Head of caudate nucleus (tissue), 42 donors: ENCODE measurements around the gene U2AF2.

ENCODE experiments used
- DNase-seq, 42 donors: peaks; one replicate each; pipeline versions ENCODE4 v3.0.0 to v3.0.0-alpha.2; 2020 to 2021; ENCODE audit warnings: mixed read lengths in 7 of 42
- intact Hi-C: fragments of 100-400 bp; cut with DNase I; formaldehyde crosslinking; loops from one replicate; pipeline ENCODE4 v1.15.0; 2022

Gene U2AF2

GRCh38 chr19:55620410-55621204 is 34.2 kb upstream of the U2AF2 start:
- DNase-seq, result peak in 1 of 42 donors; percentile 44
- intact Hi-C loops, result no loop called here

- intact Hi-C loops, result no loop called here
- no peak for DNase-seq
These were observed 33.6 kb upstream of the U2AF2 start for GRCh38 chr19:55621205-55621672.

- no peak for DNase-seq
- intact Hi-C loops, result no loop called here
These were observed 33.1 kb upstream of the U2AF2 start for GRCh38 chr19:55621673-55622231.

- intact Hi-C loops, result no loop called here
- DNase-seq, result no peak
These were observed 32.4 kb upstream of the U2AF2 start for GRCh38 chr19:55622242-55622969.

GRCh38 chr19:55623130-55623529 is 31.7 kb upstream of the U2AF2 start:
- intact Hi-C loops, result no loop called here

GRCh38 chr19:55623561-55623960 is 31.3 kb upstream of the U2AF2 start:
- intact Hi-C loops, result no loop called here
- no peak for DNase-seq

More at GRCh38 chr19:55623130-55623529, 31.7 kb upstream of the U2AF2 start:
- no peak for DNase-seq

- DNase-seq, result peak; percentile 77 to 96 (median 92)
- intact Hi-C loops, result no loop called here
These were observed 30.5 kb upstream of the U2AF2 start, which contains the start of gene ZNF784 for GRCh38 chr19:55624109-55625003. Gene ZNF784 (minus strand): TSS chr19:55624566. CDS start chr19:55624561, 5 bp downstream.

GRCh38 chr19:55625004-55625326 is 29.9 kb upstream of the U2AF2 start:
- intact Hi-C loops, result no loop called here
- no peak for DNase-seq

- intact Hi-C loops, result no loop called here
- DNase-seq, result no peak
These were observed 28.5 kb upstream of the U2AF2 start for GRCh38 chr19:55626350-55626749.

- intact Hi-C loops, result no loop called here
- DNase-seq, result peak in 41 of 42 donors; percentile 49 to 98 (median 86)
These were observed 22.4 kb upstream of the U2AF2 start for GRCh38 chr19:55632463-55632834.

GRCh38 chr19:55633861-55634260 is 21.0 kb upstream of the U2AF2 start:
- no peak for DNase-seq
- intact Hi-C loops, result no loop called here

GRCh38 chr19:55635334-55635717 is 19.5 kb upstream of the U2AF2 start:
- no peak for DNase-seq
- intact Hi-C loops, result no loop called here

GRCh38 chr19:55635856-55636440 is 18.9 kb upstream of the U2AF2 start:
- intact Hi-C loops, result no loop called here
- no peak for DNase-seq

- intact Hi-C loops, result no loop called here
These were observed 18.1 kb upstream of the U2AF2 start for GRCh38 chr19:55636723-55637122.

GRCh38 chr19:55637534-55637933 is 17.3 kb upstream of the U2AF2 start:
- intact Hi-C loops, result no loop called here
- no peak for DNase-seq

More at GRCh38 chr19:55636723-55637122, 18.1 kb upstream of the U2AF2 start:
- DNase-seq, result no peak

- intact Hi-C loops, result no loop called here
- peak in 8 of 42 donors; percentile 29 to 64 (median 38) for DNase-seq
These were observed 15.9 kb upstream of the U2AF2 start for GRCh38 chr19:55638864-55639359.

GRCh38 chr19:55640043-55640576 is 14.7 kb upstream of the U2AF2 start:
- peak in 37 of 42 donors; percentile 42 to 79 (median 62) for DNase-seq
- intact Hi-C loops, result no loop called here
